AG04450 (cell line): Measurements from ENCODE around the gene SPDYE3. TPM values are rescaled to one million over a fixed set of nuclear protein-coding genes. Genes with fewer than 3 reads are reported as not detected.
"Not testable (repeated sequence)": the region's sequence is repeated elsewhere in the genome, so short reads cannot be mapped to it uniquely, and the experiment has no call there.

Source experiments
- CTCF ChIA-PET: fragments of 300-600, 350-600 bp; formaldehyde crosslinking; extraction: SDS; loops from one replicate; lab custom pipeline; 2022; ENCODE audit warnings: antibody characterized with exemption, inconsistent platforms; lab: Charles Lee
- POLR2A ChIA-PET: fragments of 350-600 bp; formaldehyde crosslinking; extraction: SDS; loops from one replicate; lab custom pipeline; 2021; ENCODE audit warnings: antibody characterized with exemption, inconsistent platforms; lab: Yijun Ruan, JAX
- DNase-seq: peaks from one replicate; pipeline ENCODE4 v3.0.0-alpha.2; 2011; ENCODE audit warnings: low read depth, low spot score
- H3K27ac ChIP-seq: one replicate; pipeline ENCODE4 v1.5.1; 2012; ENCODE audit warnings: low read depth, low read length, control low read depth
- H3K27me3 ChIP-seq: one replicate; pipeline ENCODE4 v1.6.0; 2012; ENCODE audit warnings: low read length; ENCODE audit not compliant: control insufficient read depth, insufficient read depth
- H3K4me3 ChIP-seq: 2 replicates; pipeline ENCODE4 v1.5.1; 2011; ENCODE audit warnings: mild to moderate bottlenecking, low read depth, low read length, control low read depth
- H3K9me3 ChIP-seq: 2 replicates; pipeline ENCODE4 v1.5.1; 2012; ENCODE audit warnings: low read length; ENCODE audit not compliant: control insufficient read depth, insufficient read depth
- CTCF ChIP-seq: IDR thresholded peaks from 2 replicates; pipeline ENCODE4 v1.5.1; 2011; ENCODE audit warnings: low read depth, low read length, control low read depth, inconsistent platforms
- polyA plus RNA-seq: library from polyadenylated mRNA; depleted of rRNA; stranded (reverse); fragments of >200 nt; gene quantifications from 2 replicates; pipeline ENCODE4 v1.2.3, GENCODE V29; 2011

SPDYE3 gene
- polyA plus RNA-seq, 1 experiment = not detected

DNA sequence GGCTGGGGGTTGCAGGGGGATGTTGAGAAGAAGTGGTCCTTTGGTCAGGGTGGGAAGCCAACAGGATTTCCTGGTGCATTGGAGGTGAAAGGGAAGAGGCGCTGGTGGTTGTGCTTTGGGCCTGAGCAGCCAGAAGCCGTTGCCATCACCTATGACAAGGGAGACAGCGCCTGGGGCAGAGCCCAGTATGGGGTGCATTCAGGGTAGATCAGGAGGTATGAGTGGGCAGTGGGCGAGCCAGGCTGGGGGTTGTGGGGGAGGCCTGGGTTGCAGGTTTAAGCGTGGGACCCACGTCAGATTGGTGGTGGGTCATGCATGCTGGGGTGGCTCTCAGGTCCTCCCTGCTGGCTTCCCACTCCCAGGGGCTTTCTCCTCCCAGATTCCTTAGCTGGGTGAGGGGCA is 44.2 kb downstream of the SPDYE3 start:
- ChIA-PET CTCF (no interaction called here), POLR2A (no interaction called here)
- no peak for DNase-seq
- no peak overlapping the region for H3K27ac ChIP-seq
- H3K27me3 ChIP-seq = no peaks in the 10 kb centered on the region
- no peak overlapping the region for H3K4me3 ChIP-seq
- TF ChIP-seq CTCF = no peak
- no peaks in the 10 kb centered on the region for H3K9me3 ChIP-seq

GRCh38 chr7:100352230-100352781 is 44.8 kb downstream of the SPDYE3 start:
- DNase-seq, POLR2A ChIA-PET, H3K9me3 ChIP-seq, CTCF ChIA-PET, H3K4me3 ChIP-seq, H3K27me3 ChIP-seq, H3K27ac ChIP-seq: not testable (repeated sequence)

DNA sequence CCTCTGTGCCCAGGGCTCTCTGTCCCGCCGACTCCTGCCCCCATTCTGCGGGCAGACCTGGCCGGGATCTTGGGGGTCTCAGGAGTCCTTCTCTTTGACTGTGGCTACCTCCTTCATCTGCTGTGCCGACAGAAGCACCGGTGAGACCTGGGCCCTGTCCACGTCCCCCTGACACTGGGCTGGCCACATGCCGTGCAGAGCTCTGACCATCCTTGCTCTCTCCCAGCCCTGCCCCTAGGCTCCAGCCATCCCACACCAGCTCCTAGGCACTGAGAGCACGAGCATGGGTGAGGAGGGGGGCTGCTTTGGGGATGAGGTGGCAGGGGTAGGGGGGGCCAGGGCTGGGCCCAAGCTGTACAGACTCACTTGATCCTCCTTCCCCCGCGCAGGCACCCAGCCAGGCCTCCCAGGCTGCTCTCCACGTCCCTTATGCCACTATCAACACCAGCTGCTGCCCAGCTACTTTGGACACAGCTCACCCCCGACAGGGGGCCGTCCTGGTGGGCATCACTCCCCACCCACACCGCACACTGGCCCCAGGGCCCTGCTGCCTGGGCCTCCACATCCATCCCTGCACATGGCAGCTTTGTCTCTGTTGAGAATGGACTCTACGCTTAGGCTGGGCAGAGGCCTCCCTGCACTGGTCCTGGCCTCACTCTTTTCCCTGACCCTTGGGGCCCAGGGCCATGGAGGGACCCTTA is 45.6 kb downstream of the SPDYE3 start:
- Histone ChIP-seq H3K27me3 (no peaks in the 10 kb centered on the region), H3K4me3 (no peak overlapping the region), H3K27ac (no peak overlapping the region), H3K9me3 (no peaks in the 10 kb centered on the region)
- CTCF ChIA-PET = no interaction called here
- no peak for TF ChIP-seq CTCF
- DNase-seq = no peak
- POLR2A ChIA-PET = no interaction called here

- no peak overlapping the region for H3K4me3 ChIP-seq
- no peak for TF ChIP-seq CTCF
- no peaks in the 10 kb centered on the region for H3K27me3 ChIP-seq
- H3K27ac ChIP-seq = no peak overlapping the region
- no peak for DNase-seq
- POLR2A ChIA-PET = no interaction called here
- CTCF ChIA-PET = interaction anchor here (0.7 kb wide), 1 partner anchor 9 kb away, joined by 3 read pairs; no protein-coding TSS in a partner anchor
- H3K9me3 ChIP-seq = no peaks in the 10 kb centered on the region
Measured at GRCh38 chr7:100353685-100354330, 46.3 kb downstream of the SPDYE3 start.

GRCh38 chr7:100356416-100357068 is 49.0 kb downstream of the SPDYE3 start:
- no peak overlapping the region for H3K27ac ChIP-seq
- CTCF ChIA-PET = no interaction called here
- no peak for TF ChIP-seq CTCF

More at GRCh38 chr7:100356416-100357068, 49.0 kb downstream of the SPDYE3 start:
- no peaks in the 10 kb centered on the region for H3K9me3 ChIP-seq
- H3K4me3 ChIP-seq = no peak overlapping the region
- no peak for DNase-seq
- POLR2A ChIA-PET = no interaction called here
- H3K27me3 ChIP-seq = no peaks in the 10 kb centered on the region
